SK-N-MC (cell line): ENCODE data around the gene HNF1A.

Experiments
- EZH2 ChIP-seq: fragments of 200-600 bp; sonication (generic); IDR thresholded peaks from one replicate; pipeline ENCODE4 v1.6.1; 2017; ENCODE audit warnings: antibody characterized with exemption
- POLR2AphosphoS5 ChIP-seq: IDR thresholded peaks from 2 replicates; pipeline ENCODE4 v1.6.1; 2012; ENCODE audit warnings: mild to moderate bottlenecking, low read depth, low read length, borderline replicate concordance

DNA sequence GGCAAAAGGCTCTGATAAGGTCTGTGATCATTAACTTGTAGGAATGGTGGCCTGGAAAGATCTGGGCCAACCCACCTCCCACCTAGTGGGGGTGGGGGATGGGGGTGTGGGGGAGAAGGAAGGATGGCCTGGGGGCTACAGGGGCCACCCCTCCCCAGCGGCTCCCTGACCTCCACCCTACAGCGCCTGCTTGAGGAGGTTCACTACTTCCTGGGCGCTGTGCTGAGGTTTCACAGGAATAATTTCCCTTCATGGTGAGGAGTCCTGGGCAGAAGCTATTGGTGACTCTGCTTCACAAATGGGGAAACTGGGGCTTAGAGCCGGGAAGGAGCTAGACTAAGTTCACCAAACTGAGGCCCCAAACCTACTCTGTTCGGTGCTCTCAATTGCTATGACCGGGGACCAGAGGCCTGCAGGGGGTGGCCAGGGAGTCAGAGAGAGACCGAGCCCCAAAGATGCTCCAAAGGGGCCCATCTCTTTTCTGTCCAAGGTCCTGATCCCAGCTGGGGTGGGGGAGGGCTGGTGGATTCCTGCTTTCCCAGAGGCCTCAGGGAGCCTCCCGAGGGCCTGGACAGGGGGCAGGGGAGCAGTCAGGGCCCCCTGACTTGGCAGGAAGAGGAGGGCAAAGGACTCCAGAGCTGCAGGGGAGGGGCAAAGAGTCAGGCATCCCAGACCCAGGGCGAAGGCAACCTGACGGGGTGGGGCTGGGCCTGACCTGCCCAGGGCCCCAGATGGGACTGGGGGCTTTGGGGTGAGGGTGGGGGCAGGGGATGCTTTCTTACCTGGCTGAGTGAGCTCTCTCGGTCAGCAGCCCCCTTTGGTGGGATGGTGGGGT is 1.7 kb downstream of the HNF1A start:
- TF ChIP-seq POLR2AphosphoS5 (no peak), EZH2 (no peak)
